Measurements from ENCODE around the gene DDR1.
"Not testable (repeated sequence)": the region's sequence is repeated elsewhere in the genome, so short reads cannot be mapped to it uniquely, and the experiment has no call there.

Gene DDR1

DNA sequence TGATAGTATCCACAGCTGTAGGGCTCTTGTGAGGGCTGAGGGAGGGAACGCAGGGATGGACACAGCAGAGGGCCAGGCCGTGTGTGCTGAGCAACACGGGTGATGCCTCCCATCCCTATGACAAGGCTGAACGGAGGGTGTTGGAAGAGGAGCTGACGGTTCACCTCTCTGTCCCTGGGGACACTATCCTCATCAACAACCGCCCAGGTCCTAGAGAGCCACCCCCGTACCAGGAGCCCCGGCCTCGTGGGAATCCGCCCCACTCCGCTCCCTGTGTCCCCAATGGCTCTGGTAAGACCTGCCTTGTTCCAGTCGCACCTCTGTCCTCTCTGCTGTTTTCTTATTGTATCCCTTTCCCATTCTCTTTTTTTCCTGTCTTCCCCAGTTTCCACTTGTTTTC is 10.1 kb downstream of the DDR1 start:
- DNase-seq (ENCODE audit: low read depth in 3 of 3) = no peak

DNA sequence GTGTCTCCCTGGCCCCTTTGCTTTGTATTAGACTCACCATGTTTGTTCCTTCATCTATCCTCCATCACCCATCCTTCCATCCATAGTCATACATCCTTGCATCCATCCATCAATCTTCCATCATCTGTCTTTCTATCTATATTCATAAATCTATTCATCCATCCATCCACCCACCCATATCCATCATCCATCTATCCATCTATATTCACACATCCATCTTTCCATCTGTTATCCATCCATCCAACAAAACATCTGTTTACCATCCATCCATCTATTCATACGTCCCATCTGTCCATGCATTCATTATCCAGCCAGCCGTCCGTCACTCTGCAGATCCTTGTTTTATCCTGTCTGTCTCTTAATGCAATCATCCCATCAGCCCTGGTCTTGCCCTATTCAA is 10.6 kb downstream of the DDR1 start:
- DNase-seq (ENCODE audit: low read depth in 3 of 3) = no peak

DNA sequence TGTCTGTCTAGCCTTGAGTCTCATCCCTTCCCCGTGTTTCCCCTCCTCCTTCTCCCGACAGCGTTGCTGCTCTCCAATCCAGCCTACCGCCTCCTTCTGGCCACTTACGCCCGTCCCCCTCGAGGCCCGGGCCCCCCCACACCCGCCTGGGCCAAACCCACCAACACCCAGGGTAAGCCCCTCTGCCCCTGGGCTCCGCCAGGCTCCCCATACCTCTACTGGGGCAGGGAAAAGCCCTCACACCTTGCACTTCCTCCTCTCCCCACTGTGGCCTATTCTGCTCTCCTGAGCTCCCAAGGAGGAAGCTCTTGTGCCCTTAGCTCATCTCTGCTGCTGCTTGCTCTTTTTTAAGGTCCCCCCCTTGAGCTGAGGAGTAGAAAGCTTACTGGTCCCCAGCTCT is 11.0 kb downstream of the DDR1 start:
- DNase-seq (ENCODE audit: low read depth in 3 of 3) = no peak

DNA sequence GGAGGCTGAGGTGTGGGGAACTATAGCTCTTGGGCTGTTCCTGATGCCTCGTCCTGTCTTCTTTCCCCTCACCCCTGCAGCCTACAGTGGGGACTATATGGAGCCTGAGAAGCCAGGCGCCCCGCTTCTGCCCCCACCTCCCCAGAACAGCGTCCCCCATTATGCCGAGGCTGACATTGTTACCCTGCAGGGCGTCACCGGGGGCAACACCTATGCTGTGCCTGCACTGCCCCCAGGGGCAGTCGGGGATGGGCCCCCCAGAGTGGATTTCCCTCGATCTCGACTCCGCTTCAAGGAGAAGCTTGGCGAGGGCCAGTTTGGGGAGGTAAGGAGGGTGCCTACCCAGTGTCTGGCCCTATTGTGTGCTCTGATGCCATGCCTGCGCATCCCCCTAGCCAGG is 12.2 kb downstream of the DDR1 start:
- no peak for DNase-seq (ENCODE audit: low read depth in 3 of 3)

DNA sequence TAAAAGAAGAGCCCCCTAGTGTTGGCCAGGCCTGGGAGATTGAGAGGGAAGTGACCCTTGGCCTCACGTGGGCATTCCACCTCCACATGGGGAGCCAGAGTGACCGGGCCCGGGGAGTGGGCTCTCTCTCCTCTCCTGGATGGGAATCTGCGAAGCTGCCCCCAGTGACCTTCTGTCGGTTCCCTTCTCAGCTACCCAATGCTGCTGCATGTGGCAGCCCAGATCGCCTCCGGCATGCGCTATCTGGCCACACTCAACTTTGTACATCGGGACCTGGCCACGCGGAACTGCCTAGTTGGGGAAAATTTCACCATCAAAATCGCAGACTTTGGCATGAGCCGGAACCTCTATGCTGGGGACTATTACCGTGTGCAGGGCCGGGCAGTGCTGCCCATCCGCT is 13.6 kb downstream of the DDR1 start:
- DNase-seq (ENCODE audit: low read depth in 3 of 3) = no peak

DNA sequence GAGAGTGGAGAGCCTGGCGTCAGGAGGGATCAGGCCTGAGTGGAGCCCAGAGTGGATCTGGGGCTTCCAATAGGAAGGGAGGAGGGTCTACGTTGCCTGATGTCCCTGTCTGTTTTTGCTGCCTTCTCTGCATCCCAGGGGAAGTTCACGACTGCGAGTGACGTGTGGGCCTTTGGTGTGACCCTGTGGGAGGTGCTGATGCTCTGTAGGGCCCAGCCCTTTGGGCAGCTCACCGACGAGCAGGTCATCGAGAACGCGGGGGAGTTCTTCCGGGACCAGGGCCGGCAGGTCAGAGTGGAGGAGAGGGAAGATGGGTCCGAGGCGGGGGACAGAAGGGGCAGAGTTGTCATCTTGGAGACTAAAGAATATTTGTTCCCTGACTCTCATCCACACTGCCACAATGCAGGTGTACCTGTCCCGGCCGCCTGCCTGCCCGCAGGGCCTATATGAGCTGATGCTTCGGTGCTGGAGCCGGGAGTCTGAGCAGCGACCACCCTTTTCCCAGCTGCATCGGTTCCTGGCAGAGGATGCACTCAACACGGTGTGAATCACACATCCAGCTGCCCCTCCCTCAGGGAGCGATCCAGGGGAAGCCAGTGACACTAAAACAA is 14.5 kb downstream of the DDR1 start:
- DNase-seq (ENCODE audit: low read depth in 3 of 3) = no peak

DNA sequence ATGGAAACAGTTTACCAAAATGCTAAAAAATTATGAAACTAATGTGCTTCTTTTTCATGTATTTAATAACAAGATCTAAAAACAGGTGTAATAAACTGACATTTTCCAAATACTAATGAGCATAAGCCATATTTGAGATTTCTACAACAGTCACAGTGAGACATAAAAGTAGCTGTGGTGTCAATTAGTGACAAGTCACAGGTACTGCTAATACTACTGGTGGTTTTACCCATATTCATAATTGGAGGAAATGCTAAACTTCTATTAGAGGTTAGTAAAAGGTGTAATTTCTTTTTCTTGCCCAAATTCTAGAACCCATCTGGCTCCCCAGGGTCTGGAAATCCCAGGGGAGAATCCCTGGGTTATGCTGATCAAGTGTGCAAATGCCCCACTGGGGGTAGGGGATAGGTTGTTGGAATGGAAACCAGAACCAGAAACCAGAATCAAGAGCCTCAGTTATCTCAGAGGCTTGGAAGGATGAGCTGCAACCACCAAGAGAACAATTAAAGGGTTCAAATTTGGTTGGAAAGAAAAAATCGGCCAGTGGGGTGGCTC is 16.6 kb downstream of the DDR1 start:
- DNase-seq (ENCODE audit: low read depth in 3 of 3) = no peak

DNA sequence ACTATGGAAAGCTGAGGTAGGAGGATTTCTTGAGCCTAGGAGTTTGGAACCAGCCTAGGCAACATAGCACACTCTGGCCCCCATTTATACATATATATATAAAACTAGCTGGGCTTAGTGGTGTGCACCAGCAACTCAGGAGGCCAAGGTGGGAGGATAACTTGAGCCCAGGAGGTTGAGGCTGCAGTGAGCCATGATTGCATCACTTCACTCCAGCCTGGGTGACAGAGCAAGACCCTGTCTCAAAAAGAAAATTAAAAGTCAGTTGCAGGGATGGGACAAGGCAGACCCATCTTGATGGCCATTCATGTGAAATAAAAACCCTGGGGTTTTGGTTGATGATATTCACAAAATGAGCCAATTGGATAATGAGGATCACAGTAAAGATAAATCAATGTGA is 17.1 kb downstream of the DDR1 start:
- no peak for DNase-seq (ENCODE audit: low read depth in 3 of 3)

DNA sequence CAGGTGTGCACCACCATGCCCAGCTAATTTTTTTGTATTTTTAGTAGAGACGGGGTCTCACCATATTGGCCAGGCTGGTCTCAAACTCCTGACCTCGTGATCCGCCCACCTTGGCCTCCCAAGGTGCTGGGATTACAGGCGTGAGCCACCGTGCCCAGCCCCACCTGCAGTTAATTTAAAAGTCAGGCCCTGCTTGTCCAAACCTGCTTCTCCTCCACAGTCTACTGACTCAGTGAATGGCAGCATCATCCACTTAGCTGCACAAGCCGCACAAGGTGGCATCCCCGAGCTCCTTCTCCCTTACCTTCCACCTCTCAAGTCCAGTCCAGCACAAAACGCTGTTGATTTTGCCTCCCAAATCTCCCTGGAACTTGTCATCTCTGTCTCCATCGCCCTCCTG is 17.9 kb downstream of the DDR1 start:
- not testable (repeated sequence) for DNase-seq (ENCODE audit: low read depth in 3 of 3)

DNA sequence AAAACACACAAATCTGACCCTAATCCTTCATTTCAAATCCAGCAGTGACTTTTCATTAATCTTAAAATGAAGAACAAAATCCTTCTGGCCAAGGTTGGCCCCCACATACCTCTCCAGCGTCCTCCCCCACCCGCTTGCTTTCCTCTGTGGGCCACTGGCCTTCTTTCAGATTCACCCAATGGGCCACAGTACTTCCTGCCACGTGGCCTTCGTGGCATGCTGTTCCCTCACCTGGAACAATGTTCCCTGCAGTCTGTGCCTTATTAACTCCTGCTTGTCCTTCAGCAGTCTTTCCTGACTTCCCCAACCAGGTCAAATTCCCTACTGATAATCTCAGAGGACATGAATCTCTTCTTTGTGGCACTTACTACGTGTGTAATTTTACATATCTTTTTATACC is 18.4 kb downstream of the DDR1 start:
- DNase-seq (ENCODE audit: low read depth in 3 of 3) = no peak

DNA sequence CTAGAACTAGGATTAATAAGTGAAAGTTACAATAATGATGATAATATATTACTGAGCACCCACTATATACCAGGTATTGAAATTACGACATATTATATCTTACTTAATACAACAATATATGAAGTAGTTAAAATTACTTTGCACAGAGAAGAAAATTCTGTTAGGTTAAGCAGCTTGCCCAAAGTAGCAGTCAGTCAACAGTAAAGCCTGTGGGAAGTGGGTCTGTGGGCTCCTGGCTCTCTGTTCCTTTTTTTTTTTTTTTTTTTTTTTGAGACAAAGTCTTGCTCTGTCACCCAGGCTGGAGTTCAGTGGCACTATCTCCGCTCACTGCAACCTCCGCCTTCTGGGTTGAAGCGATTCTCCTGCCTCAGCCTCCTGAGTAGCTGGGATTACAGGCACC is 18.9 kb downstream of the DDR1 start:
- DNase-seq (ENCODE audit: low read depth in 3 of 3) = no peak

DNA sequence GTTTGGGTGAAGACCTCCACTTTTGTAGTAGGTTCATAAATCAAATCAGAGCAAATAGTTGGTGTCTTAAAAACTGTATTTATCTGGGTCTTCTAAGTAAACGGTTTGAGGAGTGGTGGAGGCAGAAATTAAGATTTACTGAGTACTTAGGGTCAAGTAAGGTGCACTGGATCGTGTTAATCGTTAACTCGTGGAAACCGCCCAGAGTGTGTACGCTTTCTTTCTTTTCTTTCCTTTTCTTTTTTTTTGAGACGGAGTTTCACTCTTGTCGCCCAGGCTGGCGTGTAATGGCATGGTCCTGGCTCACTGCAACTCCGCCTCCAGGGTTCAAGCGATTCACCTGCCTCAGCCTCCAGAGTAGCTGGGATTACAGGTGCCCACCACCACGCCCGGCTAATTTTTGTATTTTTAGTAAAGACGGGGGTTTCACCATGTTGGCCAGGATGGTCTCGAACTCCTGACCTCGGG is 23.0 kb downstream of the DDR1 start:
- not testable (repeated sequence) for DNase-seq (ENCODE audit: low read depth in 3 of 3)

DNA sequence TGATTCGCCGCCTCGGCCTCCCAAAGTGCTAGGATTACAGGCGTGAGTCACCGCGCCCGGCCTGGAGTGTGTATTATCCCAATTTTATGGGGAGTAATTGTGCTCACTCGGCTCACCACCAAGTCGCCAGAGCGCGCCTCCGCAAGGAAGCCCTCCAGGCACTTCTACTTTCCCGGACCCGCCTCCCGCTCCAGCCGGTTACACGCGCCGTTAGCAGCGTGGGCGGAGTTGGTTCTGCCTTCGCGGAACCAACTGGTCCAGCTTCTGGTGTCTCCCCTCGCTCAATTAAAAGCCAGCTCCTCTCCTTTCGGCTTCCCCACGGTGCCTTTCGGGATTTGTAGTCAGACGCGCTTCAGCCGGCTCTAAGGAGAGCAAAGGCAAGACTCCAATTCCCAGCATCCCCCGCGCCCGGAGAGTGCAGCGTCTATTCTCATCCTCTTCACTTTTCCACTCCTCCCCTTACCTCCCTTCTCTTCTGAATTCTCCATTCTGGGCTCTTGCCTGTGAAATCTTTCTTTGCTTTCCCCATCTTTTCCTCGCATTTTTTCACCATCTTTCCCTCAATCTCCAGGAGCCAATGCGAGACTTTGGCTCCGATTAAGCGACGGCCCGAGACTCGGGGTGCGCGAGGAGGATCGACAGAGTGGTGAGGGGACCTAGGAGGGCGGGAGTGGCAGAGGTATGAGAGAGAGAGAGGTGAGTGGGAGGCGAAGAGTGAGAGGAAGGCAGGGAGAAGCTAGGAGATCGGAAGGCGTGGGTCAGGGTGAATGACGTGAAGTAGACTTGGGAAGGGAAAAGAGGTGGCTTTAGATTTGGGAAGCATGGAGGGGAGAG is 23.7 kb downstream of the DDR1 start, which contains the start of gene GTF2H4:
Gene GTF2H4 (plus strand): TSS at position 450 of the 834 bp plus-strand sequence.
- DNase-seq (ENCODE audit: low read depth in 3 of 3) = peak; percentile 87 to 95 (median 94)

DNA sequence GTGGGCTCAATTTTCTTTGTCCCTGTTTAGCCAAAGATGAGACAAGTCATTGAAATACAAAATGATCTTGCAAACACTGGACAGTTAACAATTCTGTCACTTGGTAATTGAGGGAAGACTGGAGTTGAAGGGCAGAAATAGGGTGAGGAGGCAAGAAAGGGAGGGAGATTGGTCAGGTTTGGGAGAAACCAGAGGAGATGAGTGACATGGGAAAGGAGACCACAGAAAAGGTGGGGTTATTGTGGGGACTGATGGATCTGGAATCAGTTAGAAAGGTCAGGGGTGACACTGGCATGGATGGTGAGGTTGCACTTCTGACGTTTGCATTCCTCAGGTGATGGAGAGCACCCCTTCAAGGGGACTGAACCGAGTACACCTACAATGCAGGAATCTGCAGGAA is 24.4 kb downstream of the DDR1 start:
- no peak for DNase-seq (ENCODE audit: low read depth in 3 of 3)

DNA sequence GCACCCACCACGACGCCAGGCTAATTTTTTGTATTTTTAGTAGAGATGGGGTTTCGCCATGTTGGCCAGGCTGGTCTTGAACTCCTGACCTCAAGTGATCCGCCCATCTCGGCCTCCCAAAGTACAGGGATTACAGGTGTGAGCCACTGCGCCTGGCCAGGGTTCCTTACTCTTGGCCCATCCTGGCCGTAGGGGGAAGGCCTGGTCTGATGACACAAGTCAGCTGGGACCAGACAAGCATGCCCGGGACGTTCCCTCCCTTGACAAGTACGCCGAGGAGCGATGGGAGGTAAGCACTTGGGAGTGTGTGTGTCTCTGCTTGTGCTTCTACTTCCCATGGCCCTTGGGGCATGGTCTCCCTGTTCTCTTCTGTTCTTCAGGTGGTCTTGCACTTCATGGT is 26.2 kb downstream of the DDR1 start:
- DNase-seq (ENCODE audit: low read depth in 3 of 3) = not testable (repeated sequence)

DNA sequence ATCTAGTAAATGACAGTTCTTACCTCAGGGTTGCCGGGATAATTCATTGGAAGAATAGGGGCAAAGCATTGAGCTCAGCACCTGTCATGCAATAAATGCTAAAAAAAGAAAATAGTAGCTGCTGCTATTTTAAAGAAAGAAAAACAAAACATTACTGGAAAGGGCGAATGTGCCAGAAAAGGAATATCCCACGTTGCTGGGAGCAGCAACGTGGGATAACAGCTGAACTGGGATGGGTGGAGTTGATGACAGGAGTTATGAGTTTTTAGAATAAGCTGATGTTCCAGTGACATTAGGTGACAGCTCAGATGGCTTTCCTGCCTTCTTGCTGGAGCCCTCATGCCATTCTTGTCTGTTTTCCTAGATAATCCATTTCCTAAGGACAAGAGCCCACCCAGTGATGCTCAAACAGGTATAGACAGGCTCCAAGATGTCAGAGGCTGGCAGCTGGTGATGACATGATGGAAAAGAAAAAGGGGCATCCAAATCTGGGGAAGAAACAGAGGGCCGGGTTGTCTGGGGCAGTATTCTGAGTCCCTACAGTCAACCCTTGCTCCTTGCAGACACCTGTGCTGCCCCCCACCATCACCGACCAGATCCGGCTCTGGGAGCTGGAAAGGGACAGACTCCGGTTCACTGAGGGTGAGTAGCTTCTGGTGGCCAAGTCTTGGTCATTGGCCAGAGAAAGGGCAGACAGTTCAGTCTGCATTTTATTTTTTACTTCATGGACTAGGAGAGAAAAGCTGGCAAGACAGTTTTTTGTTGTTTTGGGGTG is 28.6 kb downstream of the DDR1 start:
- DNase-seq (ENCODE audit: low read depth in 3 of 3) = no peak

DNA sequence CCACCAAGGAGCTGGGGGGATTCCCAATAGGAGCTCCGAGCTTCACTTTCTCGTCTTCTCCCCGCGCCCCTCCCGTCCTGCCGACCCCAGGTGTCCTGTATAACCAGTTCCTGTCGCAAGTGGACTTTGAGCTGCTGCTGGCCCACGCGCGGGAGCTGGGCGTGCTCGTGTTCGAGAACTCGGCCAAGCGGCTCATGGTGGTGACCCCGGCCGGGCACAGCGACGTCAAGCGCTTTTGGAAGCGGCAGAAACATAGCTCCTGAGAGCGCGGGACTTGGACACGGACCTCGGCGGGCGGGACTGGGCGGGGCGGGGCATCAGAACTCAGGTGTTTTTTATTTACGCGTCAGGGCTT is 29.4 kb downstream of the DDR1 start:
- DNase-seq (ENCODE audit: low read depth in 3 of 3) = no peak

DNA sequence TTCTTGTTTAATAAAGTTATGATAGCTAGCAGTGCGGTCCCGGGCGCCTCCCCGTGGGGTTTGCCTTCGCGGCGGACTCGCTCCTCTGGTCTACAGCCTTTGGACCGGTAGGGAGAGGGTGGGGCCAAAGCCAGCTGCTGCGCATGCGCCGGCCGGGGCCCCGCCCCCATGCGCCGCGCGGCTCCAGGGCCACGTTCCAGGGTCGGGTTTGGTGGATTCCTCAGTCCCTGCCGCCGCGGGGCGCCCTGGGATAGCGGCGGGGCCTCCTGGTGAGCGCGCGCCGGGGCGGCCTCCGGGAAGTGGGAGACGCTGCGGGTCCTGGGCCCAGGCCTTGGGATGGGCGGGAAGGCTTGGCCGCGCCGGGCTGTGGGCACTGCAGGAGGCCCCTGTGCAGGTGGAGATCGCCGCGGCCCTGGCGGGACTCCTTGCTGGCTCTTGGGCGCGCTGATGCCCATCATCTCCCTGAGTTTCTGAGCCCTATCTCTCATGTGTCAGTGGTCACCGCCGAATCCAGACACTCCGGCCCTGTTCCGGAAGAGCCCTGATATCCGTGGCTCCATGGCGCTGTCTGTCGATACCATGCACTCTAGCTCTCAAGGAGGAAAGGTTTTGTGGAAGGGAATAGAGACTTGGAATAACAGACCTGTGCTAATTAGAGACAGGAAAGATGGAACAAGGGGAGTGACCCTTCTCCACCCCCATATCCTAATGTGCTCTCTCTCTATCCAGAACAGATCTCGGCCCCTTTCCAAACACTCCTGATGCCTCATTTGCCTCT is 29.9 kb downstream of the DDR1 start, which contains the start of gene VARS2:
Gene VARS2 (plus strand): TSS at position 163 of the 778 bp plus-strand sequence. CDS start 599 bp downstream, at position 762.
- DNase-seq (ENCODE audit: low read depth in 3 of 3) = peak; percentile 77 to 86 (median 81)

DNA sequence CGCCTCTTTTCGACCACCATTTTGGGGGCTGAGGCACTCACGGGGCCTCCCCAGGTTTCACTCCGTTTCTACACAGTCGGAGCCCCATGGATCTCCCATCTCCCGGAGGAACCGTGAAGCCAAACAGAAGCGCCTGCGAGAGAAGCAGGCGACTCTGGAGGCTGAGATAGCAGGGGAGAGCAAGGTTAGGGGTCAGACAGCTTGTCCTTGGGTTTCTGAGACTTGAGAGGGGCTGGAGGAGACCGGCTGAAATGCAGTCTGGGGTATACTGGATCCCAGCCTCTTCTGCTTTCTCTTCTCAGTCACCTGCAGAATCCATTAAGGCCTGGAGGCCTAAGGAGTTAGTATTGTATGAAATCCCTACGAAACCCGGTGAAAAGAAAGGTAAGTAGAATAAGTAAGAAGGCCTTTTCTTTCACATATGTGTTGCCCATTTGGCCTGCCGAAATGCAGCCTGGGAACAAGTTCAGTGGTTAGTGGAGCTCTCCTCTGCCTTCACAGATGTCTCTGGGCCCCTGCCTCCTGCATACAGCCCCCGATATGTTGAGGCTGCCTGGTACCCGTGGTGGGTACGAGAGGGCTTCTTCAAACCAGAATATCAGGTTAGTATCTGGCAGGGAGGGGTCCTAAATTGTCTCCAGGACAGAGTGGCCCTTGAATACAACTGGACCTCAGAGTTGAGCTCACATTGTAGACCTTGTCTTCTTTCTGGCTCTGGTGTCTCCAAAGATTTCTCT is 30.7 kb downstream of the DDR1 start:
- DNase-seq (ENCODE audit: low read depth in 3 of 3) = no peak

DNA sequence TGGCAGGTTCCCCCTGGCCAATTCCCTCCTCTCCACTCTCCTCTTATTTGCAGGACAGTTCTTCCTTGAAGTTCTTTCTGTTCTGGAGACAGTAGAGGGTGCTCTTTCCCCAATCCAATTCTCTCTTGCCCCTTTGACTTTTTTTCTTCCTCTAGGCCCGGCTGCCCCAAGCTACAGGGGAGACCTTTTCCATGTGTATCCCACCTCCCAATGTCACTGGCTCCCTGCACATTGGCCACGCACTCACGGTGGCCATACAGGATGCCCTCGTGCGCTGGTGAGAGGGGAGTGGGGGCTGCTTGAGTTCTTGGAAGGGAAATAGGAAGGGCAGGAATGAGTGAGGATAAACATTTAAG is 31.2 kb downstream of the DDR1 start:
- no peak for DNase-seq (ENCODE audit: low read depth in 3 of 3)

DNA sequence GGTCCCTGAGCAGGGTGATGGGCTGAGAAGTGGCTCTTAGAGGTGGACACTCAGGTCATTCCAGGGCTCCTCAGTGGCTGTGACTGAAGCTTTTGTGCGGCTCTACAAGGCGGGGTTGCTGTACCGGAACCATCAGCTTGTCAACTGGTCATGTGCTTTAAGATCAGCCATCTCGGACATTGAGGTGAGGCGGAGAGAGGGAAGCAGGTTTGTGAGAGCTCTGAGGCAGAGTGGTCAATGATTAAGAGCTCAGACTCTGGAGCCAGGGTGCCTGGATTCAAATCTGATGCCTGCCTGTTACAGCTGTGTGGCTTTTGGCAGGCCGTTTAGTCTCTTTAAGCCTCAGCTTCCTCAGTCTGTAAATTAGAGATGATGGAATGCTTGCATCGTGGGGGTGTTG is 32.7 kb downstream of the DDR1 start:
- DNase-seq (ENCODE audit: low read depth in 3 of 3) = no peak
